ENCODE data around the gene ADAMTS16.

DNA sequence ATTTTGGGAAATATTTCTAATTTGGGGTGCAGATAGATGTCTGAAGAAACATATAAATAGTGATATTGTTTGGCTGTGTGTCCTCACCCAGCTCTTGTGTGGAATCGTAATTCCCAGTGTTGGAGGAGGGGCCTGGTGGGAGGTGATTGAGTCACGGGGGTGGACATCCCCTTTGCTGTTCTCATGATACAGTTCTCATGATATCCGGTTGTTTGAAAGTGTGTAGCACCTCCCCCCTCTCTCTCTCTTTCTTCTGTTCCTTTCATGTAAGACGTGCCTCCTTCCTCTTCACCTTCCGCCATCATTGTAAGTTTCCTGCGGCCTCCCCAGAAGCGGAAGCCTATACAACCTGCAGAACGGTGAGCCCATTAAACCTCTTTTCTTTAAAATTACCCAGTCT is 11.4 kb upstream of the ADAMTS16 start:
- TF ChIP-seq CTCF (IDR thresholded peaks at IDR 0.05 in 8 of 11, conservative IDR thresholded peaks at IDR 0.05 in 3 of 11): no peak
- TF ChIP-seq POLR2A (IDR thresholded peaks at IDR 0.05): no peak
